COLO829 (cell line): ENCODE results near the gene DPAGT1.
"Not testable (repeated sequence)": the region's sequence is repeated elsewhere in the genome, so short reads cannot be mapped to it uniquely, and the experiment has no call there.

Source experiments
- DNase-seq: peaks from one replicate; pipeline ENCODE4 v3.0.0; 2012; ENCODE audit warnings: low spot score

DPAGT1 gene

DNA sequence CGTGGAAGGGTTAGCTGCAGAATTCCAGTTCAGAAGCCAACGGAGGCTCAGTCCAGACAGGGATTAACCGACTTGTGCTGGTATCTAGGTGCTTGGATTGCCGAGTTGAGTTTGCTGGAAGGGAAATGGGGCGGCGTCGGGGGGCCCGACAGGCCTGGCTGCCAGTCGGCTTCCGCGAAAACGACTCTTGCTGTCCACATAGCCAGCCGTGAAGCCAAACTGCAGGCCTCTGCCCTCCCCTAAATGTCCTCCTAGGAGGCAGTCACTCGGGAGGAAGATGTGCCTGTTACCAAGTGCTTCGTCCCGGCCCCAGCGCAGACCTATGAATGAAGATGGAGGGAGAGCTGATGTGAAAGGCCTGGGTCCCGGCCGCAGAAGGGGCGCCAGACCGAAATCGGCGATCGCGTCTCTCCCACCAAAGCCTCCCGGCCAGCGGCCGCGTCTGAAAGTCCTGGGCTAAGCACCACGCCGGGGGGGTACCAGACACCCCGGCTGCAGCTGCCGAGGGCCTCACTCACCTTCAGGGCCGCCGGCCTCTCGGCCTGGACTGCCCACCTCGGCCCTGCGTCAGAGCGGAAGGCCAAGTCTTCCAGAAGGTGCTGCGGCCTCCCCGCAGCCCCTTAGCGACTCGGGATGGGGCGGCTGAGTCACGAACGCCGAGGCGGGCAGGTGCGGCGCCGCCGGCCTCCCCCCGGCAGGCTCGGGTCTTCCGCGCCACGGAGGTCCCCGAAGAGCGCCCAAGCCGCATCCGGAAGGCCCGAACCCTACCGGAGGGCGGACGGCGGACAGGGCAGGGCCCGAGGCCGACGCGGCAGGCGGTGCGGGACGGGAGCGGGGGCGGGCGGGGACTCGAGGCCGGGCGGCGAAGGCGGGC, 7.5 kb downstream of the DPAGT1 start:
- no peak for DNase-seq

DNA sequence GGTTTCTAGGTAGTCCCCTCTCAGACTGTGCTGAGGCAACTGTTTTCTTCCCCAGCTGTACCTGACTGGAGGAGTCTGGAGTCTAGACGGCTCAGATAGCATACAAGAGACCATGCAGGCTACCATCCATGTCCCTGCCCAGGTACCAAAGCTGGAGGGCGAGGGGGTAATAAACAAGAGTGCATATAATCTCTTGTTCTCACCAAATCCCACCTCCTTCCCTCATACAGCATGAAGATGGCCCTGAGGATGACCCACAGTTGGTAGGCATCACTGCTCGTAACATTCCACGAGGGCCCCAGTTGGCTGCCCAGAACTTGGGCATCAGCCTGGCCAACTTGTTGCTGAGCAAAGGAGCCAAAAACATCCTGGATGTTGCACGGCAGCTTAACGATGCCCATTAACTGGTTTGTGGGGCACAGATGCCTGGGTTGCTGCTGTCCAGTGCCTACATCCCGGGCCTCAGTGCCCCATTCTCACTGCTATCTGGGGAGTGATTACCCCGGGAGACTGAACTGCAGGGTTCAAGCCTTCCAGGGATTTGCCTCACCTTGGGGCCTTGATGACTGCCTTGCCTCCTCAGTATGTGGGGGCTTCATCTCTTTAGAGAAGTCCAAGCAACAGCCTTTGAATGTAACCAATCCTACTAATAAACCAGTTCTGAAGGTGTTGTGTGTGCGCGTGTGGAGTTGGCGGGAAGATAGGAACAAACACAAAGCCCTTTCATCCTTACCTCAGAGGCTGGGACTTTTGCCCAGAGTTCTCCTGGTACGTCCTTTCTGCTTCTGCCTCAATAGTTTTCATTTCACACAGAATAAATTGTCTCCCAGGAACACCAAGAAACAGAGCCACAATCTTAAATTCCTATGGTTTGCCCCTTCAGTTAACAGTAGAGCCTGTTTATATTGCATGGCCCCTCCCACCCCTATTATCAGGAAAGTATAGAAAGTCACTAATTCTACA, 8.5 kb downstream of the DPAGT1 start:
- no peak for DNase-seq

DNA sequence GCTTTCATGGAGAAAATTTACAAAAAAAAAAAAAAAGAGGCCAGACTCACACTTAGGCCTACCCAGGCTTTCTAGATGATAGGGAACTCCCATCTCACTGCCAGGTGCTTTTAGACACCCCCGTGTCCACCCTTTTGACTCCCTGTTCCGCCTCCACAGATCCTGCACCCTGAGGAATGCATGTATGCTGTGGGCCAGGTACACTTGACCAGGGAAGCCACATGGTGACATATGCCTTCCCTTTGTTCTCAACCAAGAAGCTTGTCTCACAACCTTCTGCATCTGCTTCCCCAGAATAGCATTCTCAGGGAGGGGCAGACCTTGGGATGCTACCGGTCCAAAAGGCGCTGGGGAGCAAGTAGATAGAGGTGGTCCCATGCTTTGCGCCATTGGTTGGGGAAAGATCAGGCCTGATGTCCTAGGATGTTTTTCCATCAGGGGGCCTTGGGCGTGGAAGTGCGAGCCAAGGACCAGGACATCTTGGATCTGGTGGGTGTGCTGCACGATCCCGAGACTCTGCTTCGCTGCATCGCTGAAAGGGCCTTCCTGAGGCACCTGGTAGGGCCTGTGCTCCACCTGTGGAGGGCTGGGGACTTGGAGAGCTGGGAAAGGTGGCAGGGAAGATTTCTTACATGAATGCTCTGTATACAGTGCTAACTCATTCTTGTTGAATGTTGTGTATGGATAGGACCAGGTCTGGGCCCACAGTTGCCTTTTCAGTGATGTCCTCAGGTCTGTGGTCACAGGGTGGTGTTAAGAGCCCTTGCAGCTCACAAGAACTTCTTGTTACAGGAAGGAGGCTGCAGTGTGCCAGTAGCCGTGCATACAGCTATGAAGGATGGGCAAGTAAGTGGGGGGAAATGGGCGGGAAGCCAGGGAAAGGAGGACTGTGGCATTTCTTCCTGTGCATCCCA, 9.4 kb downstream of the DPAGT1 start:
- DNase-seq: no peak

DNA sequence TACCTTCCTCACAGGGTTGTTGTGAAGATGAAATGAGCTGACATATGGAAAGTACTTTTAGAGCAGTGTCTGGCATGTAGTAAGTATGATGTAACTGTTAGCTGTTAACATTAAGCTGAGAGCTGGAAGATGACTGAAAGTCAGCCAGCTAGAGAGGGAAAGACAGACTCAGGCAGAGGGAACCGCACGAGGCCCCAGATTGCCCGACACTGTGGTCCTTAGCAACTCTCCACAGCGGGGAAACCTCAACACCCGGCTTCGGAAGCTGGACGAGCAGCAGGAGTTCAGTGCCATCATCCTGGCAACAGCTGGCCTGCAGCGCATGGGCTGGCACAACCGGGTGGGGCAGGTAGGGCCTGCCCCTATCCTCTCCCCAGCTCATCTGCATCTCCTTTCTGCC, 10.5 kb downstream of the DPAGT1 start:
- no peak for DNase-seq

DNA sequence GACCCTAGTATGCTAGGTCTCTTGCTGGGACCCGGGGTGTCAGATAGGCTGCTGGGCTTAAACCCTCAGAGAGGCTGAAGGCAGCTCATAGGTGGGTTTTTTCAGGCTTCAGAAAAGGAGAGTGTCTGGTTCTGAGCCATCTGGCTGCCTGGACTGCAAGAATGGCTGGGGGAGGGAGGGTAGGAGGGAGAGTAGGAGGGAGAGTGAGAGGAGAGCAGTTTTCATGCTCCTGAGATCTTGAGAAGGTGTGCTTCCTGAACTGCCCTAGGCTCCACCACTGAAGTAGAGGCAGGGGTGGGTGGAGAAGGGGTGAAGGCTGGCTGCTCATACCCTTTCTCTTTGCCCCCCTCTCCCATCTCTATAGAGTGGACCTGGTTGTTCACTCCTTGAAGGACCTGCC, 12.3 kb downstream of the DPAGT1 start:
- DNase-seq: no peak

DNA sequence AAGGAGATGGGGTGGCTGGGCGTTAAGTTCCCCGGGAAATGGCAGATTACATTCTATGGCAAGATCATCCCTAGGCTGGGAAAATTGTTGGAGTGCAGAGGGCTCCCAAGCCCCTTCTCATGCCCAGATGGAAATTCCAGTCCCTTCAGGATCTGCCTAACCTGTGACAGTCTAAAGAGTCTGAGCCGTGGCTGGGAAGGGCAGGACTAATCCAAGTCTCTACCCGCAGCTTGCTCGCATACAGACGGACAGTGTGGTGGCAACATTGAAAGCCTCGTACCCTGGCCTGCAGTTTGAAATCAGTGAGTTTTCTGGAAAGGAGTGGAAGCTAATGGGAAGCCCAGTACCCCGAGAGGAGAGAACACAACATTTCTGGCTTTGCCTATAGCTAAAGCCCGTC, 13.2 kb downstream of the DPAGT1 start:
- DNase-seq: no peak

DNA sequence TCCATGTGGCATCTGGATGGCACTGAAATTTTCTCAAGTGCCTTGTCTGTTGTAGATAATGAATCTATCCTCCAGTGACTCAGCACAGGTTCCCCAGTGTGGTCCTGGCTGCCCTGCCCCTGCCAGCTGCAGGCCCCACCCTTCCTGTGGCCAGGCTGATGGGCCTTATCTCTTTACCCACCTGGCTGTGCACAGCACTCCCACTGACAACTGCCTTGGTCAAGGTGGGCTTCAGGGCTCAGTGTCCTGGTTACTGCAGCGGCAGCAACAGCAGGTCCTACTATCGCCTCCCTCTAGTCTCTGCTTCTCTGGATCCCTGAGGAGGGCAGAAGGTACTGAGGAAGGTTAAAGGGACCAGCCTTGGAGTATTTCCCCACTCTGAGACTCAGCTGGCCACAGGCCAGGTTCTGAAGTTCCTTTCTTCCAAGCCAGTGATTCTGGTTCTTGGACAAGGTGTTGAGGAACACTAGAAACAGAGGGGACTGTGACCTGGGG, 13.9 kb downstream of the DPAGT1 start:
- DNase-seq: no peak

DNA sequence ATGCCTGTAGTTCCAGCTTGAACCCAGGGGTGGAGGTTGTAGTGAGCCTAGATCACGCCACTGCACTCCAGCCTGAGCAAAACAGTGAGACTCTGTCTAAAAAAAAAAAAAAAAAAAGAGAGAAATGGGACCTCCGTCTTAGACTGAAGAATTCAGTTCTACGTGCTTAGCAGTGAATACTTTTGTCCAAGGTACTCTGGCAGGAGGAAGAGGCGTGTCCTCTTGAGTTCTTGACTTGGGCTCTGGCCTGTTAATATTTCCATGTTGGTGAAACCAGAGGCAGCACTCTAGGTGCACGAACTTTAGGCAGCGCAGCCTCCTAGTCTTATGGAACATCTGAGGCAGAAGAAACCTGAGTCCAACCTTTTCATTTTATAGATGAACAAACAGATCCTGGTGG, 14.5 kb downstream of the DPAGT1 start:
- no peak for DNase-seq

DNA sequence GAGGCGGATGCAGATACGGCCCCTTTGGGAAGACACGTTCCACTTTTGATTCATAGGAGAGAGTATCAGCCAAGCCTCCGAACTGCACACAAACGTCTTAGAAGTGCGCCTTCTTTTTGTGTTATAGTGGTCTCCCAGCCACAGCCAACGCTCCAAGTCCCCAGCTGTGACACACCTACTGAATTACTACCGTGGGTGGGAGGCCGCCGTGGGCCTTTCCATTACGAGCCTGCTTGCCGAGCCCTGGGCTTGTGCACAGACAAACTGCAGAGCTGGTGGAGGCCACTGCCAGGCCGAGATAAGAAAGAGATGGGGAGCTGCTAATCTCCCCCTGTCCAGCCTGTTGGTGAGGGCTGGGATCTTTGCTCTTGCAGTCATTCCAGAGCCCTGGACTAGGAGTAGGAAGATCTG, 16.2 kb downstream of the DPAGT1 start:
- no peak for DNase-seq

DNA sequence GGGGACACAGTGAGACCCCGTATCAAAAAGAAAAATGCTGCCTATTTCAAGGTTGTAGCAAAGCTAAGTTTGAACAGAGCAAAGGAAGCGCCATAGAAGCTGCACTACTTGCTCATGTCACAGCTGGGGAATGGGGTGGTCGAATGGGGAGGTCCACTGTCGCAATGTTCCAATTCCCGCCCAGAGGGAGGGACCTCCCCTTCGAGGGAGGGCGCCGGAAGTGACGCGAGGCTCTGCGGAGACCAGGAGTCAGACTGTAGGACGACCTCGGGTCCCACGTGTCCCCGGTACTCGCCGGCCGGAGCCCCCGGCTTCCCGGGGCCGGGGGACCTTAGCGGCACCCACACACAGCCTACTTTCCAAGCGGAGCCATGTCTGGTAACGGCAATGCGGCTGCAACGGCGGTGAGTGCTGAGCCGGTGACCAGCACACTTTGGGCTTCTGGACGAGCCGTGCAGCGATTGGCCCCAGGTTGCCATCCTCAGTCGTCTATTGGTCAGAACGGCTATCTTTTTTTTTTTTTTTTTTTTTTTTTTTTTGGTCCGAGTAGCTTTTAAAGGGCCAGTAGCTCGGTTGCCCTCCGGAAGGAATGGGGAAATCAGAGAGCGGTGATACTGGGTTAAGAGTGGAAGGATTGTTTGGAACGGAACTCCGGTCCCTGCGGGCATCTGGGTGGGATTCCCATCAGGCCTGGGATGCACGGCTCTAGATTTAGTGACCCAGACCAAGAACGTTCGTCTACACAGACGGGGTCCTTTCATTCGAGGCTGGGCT, 16.8 kb downstream of the DPAGT1 start, which contains the start of gene HMBS:
Gene HMBS, plus strand, starts transcription at position 219 of the 774 bp plus-strand sequence. Its CDS starts 153 bp downstream, at position 372.
- DNase-seq: peak; percentile 76

DNA sequence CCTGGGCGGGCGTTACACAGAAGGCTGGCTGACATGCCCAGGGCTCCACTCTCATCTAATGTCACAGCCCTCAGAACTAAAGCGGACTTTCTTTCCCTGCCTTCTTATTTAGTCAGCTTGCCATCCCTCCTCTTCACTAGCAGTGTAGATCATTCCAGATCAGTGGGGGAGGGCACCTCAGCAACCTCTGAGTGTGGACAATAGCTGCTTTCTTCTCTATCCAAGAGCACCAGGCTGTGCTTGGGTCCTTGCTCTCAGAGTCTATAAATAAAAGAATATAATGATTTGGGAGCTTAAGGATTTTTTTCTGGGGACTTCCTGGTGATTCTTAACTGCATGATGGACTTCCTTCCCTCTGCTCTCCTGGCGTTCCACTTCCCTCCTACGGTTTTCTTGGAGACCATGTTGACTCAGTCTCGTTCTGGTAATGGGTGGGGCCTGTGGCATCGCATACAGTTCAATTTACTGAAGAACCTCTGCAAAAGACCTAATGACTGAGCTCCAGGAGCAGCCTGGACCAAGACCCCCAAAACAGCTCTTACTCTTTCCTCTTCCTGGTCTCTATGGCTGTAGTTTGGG, 19.9 kb downstream of the DPAGT1 start:
- peak; percentile 80 for DNase-seq

DNA sequence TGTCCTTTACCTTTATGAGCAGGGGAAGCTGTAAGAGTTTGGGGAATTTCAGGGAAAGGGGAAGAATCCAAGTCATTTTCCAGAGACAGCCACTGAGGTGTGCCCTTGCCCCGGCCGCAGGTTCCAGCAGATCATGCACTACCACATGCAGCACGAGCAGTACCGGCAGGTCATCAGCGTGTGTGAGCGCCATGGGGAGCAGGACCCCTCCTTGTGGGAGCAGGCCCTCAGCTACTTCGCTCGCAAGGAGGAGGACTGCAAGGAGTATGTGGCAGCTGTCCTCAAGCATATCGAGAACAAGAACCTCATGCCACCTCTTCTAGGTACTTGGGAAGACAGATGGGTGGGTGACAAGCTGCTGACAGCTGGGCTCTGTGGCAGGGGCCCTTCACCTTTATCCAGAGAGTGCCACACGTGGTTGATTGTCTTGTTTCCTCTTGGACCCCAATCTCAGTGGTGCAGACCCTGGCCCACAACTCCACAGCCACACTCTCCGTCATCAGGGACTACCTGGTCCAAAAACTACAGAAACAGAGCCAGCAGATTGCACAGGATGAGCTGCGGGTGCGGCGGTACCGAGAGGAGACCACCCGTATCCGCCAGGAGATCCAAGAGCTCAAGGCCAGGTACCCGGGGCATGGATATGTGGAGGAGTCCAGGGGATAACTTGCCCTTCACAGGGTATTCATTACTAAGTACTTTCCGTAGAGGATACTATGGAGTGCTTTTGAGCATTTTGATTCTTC, 22.8 kb downstream of the DPAGT1 start:
- no peak for DNase-seq

DNA sequence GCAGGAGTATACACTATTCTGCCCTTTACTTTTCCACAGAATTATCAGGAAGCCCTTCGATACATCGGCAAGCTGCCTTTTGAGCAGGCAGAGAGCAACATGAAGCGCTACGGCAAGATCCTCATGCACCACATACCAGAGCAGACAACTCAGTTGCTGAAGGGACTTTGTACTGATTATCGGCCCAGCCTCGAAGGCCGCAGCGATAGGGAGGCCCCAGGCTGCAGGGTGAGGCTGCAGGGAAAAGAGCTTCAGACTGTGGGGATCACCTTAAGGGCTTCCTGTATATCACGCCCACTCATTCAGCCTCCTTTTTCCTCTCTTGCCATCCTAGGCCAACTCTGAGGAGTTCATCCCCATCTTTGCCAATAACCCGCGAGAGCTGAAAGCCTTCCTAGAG, 23.8 kb downstream of the DPAGT1 start:
- DNase-seq: no peak

DNA sequence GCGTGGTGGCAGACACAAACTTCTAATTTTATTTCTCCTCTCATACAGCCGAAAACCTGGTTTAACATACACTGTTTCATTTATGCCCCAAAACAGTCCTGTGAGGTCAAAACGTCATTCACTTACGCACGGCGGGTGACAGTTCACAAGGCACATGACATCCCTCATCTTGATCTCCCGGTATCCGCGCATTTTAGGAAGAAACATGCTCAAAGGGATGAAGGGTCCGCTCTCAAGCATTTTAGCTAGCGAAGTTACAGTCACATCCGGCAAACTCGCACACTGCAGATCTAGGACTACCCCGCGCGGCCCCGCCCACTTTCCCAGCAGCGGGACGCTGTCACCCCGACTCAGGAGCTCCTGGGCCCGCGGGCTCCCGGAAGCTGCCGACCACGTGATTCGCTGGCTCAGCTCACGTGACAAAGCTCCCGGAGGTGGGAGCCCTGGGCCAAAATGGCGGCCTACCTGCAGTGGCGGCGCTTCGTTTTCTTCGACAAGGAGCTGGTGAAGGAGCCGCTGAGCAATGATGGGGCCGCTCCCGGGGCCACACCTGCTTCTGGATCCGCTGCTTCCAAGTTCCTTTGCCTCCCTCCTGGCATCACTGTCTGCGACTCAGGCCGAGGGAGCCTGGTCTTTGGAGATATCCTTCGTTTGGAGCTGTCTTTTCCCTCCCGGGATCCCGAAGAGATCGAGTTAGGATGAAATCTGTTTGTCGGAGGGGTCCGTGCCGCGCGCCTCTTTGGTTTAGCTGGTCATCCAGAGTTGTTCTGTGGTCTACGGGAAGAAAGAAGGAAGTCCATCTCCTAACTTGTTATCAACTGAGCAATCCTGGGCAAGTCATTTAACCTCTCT, 34.1 kb downstream of the DPAGT1 start, which contains the start of gene VPS11:
Gene VPS11, plus strand, starts transcription at position 448 of the 852 bp plus-strand sequence. Its CDS starts 6 bp downstream, at position 454.
- peak; percentile 96 for DNase-seq

DNA sequence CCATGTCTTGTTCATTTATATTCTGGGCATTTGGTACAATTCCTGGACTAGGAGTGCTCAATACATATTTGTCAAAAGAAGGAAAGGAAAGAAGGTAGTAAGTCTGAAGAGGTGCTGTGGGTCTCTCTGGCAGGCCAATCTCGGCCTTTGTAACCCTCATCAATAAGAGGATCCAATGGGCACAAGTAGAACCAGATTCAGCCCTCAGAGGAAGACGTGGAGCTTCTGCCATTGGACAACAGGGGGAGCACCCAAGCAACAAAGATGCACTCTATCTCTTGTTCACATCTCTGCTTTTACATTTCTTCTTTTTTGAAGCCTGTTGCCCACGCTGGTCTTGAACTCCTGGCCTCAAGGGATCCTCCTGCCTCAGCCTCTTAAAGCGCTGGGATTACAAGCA, 36.3 kb downstream of the DPAGT1 start:
- peak; percentile 53 for DNase-seq

DNA sequence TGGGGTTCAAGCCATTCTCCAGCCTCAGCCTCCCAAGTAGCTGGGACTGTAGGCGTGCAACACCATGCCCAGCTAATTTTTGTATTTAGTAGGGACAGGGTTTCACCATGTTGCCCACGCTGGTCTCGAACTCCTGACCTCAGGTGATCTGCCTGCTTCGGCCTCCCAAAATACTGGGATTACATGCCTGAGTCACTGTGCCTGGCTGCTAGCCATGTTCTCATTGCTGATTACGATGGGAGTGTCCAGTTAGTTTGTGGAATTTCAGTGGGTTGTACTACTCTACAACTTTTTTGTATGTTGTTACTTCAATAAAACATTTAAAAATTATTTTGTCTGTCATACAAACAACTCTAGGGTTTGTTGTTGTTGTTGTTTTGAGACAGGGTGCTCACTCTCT, 38.9 kb downstream of the DPAGT1 start:
- no peak for DNase-seq

DNA sequence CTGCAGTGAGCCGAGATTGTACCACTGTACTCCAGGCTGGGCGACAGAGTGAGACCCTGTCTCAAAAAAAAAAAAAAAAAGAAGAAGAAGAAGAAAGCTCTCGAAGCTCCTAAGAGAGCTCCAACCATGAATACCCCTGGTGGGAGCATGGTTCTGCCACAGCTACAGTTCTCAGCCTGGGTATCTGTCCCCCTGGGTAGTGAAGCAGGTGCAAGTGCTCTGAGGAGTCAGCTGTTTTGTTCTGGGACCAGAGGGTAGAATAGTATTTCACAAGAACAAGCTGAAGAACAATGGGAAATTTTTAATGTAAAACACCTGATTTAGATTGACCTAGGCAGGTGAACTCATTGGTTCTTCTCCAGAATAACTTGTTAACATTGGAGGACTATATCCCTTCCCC, 40.4 kb downstream of the DPAGT1 start:
- no peak for DNase-seq

DNA sequence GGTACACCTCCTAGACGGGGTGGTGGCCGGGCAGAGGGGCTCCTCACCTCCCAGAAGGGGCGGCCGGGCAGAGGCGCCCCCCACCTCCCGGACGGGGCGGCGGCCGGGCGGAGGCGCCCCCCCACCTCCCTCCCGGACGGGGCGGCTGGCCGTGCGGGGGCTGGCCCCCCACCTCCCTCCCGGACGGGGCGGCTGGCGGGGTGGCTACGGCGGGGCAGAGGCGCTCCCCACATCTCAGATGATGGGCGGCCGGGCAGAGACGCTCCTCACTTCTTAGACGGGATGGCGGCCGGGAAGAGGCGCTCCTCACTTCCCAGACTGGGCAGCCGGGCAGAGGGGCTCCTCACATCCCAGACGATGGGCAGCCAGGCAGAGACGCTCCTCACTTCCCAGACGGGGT, 42.5 kb downstream of the DPAGT1 start:
- not testable (repeated sequence) for DNase-seq
